ENCODE results near the gene CYP2W1.

Gene CYP2W1

DNA sequence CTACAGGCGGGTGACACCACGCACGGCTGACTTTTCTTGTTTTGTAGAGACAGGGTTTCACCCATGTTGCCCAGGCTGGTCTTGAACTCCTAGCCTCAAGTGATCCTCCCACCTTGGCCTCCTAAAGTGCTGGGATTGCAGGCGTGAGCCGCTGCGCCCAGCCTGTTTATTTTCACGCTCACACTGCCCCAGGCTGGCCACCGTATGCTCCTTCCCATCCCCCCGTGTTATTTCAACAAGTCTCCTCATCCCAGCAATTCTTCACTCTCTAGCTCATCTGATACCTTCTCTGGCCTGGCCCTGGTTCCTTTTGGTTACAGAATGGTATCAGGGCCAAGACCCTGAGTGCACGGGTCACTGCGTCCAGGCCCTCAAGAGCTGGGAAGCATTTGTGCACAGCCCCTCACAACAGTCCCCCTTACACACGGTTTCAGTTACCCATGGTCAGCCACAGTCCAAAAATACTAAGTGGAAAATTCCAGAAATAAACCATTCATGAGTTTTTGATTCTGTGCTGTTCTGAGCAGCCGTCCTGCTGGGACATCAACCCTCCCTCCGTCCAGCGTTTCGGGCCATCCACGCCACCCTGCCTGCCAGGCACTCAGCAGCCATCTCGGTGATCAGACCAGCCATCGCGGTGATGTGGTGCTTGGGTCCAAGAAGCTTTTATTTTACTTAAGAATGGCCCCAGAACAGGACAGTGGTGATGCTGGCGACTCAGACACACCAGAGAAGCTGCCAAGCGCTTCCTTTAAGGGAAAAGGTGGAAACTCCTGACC, 16.5 kb upstream of the CYP2W1 start:
- DNase-seq (ENCODE audit: low spot score) (no peak), FAIRE-seq (no peak)

DNA sequence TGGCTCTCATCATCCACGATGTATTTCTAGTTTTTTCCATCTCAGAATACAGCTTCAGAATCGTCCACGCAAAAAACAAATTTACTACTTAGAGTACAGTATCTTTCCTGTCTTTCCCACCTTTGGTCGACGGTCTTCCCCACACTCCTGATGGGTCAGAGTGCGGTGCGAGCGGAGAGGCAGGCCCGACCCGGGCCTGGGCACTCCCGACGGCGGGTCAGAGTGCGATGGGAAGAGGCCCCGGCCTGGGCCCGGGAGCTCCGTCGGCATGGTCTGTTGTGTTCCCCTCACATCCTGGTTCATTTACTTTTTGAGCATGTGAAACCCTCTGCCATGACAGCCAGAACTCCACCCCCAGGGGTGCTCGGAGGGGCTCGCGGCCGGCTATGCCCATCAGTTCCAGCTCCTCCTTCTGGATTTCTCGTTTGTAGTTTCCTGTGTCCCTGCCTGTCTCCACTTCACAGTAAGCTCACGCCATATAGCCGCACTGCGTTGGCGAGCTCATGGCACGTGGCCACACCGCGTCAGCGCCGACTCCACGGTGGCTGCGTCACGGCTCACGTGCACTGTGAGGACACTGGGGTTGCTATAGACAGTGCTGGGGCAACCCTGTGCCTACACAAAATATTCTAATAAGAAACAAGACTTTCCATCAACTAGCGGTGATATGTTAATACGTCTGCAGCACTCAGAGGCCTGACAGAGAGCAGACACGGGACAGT, 15.5 kb upstream of the CYP2W1 start:
- DNase-seq (ENCODE audit: low spot score) = no peak
- peak; percentile 50 for FAIRE-seq

DNA sequence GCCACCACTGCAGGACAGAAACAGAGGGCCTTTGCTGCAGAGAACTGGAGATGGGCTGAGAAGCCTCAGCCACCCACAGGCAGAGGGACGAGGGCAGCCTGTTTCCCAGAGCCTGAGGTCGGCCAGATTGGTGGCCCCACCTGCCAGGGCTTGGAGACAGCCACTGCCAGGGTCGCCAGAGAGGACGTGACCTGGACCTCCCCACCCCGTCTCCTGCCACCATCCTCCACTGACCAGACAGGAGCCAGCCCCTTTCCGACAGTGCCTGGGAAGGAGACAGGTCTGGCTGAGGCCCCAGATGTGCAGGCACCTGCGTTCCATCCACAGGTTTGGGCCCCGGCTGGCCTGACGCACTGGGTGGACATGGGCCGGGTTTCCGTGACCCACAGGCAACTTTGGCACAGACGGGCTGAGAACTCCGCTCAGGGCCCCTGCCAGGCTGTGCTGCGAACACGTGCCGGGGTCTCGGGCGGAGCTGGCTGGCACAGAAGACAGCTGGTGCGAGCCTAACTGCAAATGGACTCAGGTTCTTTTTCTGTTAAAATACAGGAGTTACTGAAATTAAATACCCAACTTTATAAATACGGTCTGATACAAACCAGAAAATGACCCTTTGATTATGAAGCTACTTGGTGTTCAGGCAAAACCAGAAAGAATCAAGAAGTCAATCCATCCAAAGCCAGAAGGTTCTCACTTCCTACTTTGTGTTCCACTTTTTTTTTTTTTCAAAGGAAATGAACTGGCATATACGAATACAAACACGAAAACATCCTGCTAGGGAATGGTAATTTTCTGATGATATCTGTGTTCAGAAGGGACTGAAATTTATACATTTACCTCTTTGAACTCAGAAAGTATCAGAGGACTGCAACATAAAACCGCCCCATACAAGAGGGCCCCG, 14.5 kb upstream of the CYP2W1 start:
- FAIRE-seq (no peak), DNase-seq (ENCODE audit: low spot score) (no peak)

DNA sequence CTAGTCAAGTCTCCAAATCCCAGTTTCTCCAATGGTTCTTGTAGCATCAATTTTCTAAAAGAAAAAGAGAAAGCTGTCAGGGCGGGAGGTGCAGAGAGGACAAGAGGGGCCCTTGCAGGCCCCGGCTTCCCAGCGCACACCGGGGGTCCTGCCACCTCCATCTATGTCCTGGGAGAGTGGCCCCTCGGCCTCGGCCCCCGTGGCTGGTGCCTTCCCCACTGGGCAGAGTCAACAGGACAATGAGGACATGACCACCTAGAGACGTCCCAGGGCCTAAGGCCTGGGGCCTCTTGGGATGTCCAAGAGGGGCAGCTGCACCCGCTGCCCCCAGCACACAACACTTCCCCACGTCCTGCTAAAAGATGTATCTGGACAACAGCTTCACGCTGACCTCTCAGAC, 13.6 kb upstream of the CYP2W1 start:
- FAIRE-seq = no peak

DNA sequence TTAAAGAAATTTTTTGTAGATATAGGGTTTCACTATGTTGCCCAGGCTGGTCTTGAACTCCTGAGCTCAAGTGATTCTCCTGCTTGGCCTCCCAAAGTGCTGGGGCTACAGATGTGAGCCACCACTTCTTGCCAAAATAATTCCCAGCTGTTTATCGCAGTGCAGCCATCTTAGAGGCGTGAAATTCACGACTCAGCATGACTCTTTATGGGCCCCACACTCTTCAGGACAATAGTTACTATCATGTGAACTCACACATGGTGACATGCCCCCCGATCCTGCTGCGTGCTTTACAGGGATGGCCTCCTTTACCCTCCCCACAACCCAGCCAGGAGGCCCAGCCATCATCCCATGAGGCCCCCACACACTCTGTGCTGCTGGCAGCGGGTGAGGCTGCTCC, 12.2 kb upstream of the CYP2W1 start:
- DNase-seq (ENCODE audit: low spot score) = no peak
- no peak for FAIRE-seq

More for the DNA sequence above, 13.6 kb upstream of the CYP2W1 start:
- DNase-seq (ENCODE audit: low spot score) = no peak

DNA sequence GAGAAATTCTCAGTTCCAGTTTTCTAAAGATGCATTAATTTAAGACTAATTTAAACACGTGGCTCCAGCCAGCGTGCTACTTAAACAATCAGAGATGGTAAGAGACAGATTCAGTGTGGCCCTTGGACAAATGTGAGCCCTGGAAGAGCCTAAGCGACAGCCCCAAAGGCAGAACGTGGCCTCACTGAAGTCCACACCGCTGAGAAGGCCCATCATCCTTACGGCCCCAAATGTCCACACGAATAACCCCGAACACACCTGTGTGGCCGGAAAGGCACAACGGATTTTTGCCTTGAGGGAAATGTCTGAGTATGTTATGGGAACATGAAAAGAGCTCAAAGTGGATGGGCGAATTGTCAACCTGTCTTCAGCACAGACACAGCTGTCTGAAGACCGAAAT, 10.9 kb upstream of the CYP2W1 start:
- DNase-seq (ENCODE audit: low spot score) = no peak

DNA sequence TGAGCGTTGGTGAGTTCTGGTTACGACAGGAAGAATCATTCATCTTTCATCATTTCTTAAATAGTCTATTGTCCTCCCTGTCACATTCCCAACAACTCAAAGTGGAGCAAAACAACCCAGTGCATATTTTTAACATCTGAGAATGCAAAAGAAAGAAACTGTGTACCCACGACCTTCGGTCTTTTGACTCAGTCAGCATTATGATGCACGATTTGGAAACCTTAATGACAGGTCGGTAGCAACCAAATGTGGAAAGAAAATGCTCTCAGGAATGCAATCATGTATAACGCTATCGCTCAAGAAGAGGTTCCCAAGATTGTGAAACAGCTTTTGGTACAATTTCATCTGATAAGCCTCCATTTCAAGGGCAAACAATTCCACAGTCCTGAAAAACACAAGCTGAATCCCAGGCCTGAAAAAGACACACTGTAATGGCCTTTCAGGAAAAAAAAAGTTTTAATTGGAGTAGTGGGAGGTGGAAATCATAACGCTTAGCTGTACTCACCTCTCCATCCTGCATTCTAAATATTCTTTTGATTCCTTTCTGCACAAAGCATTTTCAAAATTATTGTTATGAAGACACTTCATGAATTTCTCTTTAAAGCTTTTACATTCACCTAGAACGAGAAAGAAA, 10.2 kb upstream of the CYP2W1 start:
- FAIRE-seq = no peak
- DNase-seq (ENCODE audit: low spot score) = no peak

More for the DNA sequence above, 10.9 kb upstream of the CYP2W1 start:
- no peak for FAIRE-seq

DNA sequence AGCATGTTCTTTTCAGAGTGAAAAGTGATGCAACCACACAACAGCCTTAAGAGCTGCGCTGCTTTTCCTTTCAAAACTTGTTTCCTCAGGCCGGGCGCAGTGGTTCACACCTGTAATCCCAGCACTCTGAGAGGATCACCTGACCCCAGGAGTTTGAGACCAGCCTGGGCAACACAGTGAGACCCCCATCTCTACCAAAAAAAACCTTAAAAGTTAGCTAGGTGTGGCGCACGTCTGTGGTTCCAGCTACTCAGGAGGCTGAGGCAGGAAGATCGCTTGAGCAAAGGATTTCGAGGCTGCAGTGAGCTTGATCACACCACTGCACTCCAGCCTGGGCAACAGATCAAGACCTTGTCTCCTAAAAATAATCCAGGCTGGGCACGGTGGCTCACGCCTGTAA, 9.7 kb upstream of the CYP2W1 start:
- DNase-seq (ENCODE audit: low spot score) (no peak), FAIRE-seq (no peak)

DNA sequence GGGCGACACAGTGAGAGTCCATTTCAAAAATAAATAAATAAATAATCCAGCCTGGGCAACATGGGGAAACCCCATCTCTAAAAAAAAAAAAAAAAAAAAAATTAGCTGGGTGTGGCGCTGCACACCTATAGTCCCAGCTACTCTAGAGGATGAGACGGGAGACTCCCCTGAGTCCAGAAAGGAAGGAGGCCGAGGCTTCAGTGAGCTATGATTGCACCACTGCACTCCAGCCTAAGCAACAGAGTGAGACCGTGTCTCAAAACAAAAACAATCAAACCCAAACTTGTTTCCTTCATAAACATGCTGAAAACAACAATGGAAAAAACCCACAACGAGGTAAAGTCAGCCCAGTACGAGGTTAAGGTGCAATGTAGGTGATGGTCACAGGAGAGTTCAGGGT, 8.8 kb upstream of the CYP2W1 start:
- FAIRE-seq = no peak
- DNase-seq (ENCODE audit: low spot score) = no peak

DNA sequence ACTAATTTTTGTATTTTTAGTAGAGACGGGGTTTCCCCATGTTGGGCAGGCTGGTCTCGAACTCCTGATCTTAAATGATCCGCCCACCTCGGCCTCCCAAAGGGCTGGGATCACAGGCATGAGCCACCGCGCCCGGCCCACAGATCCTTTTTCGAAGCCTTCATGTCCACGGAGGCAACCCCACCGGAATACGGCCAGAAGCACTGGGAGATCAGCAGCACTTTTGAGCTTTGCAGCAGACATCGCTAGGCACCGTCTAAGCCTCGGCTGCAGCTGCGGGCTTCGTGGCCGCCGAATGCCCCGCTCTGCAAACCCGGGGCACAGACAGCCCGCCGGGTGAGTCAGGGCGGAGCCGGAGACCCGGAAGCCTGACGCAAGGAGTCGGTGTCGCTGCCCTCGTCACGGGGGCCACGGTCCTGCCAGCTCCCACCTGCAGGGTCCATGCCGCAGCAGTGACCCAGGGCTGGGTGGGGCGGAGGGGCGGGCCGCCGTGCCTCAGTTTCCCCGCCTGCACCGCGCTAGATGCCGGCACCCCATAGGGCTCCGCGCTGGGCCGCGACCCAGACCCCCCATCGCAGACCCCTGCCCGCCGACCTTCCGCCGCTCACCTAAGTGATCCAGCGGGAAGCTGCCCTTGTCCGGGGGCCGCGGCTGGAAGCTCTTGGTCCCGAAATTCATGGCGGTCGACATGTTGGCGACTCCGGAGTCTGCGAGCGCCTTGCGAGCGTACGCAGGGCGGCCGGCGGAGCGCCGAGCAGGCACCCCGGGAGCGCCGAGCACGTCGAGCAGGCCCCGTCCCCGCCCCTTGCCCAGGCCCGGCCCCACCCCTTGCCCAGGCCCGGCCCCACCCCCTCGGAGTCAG, 7.9 kb upstream of the CYP2W1 start, which contains the start of gene COX19:
Gene COX19 (minus strand): TSS at position 730 of the 862 bp plus-strand sequence. CDS start 40 bp downstream, at position 690.
- DNase-seq (ENCODE audit: low spot score) (peak; percentile 98), FAIRE-seq (no peak)

DNA sequence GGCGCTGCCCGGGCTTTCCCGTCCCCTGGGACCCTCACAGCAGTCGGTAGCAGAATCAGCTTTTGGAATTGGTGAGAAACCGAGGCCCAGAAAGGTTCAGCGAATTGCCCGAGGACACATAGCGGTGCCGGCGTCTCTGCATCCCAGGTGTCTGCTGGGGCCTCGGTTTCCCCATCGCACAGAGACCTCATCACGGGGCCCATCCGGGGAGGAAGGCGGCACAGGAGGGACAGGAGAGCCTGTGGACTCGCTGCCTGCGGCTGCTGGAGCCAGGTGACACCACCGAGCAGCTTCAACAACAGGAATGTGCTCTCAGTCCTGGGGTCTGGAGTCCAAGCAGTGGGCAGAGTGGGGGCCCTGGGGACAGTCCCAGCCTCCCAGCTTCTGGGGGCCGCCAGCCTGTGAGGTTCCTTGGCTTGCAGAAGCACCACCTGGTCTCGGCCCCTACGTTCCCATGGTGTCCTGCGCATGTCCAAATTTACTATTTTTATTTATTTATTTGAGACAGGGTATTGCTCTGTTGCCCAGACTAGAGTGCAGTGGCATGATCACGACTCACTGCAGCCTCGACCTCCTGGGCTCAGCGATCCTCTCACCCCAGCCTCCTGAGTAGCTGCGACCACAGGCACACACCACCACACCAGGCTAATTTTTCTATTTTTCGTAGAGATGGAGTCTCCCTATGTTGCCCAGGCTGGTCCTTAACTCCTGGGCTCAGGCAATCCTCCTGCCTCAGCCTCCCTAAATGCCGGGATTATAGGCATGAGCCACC, 7.1 kb upstream of the CYP2W1 start:
- DNase-seq (ENCODE audit: low spot score) (no peak), FAIRE-seq (no peak)

DNA sequence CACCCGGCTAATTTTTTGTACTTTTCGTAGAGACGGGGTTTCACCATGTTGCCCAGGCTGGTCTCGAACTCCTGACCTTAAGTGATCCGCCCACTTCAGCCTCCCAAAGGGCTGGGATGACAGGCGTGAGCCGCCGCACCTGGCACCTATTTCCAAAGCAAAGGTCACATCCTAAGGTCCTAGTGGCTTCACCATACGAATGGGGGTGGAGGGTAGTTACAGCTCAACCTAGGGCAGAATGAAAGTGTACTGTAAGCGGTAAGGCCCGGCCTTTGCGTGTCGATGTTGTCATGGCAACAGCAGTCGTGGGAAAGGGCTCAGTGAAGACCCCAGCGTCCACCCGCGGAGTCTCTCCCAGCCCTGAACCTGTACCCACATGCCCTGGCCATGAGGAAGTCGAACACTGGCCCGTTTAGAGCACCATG, 6.1 kb upstream of the CYP2W1 start:
- no peak for DNase-seq (ENCODE audit: low spot score)
- no peak for FAIRE-seq

DNA sequence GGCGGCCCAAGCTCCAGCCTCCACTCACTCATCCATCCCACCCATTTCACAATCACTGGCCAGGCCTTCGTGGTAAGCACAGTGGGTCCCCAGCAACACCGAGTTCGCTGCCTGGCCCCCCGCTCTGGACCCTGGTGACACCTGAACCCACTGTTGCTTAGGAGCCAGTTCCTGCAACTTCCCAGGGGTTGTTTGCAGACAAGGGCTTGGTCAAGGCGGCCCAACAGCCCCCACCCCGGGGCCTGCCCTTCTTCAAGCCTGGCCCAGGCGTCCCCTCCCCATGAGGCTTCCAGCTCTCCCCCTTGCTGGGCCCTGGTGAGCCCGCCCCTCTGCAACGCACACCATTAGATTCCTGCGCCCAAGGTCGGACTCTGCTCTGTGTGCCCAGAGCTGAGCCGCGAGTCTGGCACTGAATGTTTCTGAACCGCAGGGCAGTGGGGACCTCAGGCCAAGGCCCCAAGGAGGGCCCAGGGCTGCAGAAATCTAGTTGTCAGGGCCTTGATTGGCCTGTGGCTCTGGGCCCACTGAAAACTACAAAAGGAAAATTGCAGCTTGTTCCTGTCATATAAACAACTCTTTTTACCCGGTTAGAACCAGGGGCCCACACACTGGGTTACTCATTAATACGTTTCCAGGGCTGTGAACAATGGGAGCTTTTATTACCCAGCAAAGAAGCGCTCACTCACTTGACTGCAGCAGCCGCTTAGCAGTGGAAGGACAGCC, 5.5 kb upstream of the CYP2W1 start:
- FAIRE-seq (no peak), DNase-seq (ENCODE audit: low spot score) (no peak)

DNA sequence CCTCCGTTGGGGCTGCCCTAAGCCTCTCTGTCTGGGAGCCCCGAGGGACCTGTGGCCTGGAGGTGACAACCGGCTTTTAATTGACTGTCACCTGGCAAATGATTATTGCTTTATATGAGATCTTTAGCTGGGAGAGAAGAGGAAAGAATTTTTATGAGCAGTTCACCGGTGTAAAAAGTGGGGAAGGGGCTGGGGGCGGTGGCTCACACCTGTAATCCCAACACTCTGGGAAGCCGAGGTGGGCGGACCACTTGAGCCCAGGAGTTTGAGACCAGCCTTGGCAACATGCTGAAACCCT, 5.0 kb upstream of the CYP2W1 start:
- FAIRE-seq (no peak), DNase-seq (ENCODE audit: low spot score) (no peak)

DNA sequence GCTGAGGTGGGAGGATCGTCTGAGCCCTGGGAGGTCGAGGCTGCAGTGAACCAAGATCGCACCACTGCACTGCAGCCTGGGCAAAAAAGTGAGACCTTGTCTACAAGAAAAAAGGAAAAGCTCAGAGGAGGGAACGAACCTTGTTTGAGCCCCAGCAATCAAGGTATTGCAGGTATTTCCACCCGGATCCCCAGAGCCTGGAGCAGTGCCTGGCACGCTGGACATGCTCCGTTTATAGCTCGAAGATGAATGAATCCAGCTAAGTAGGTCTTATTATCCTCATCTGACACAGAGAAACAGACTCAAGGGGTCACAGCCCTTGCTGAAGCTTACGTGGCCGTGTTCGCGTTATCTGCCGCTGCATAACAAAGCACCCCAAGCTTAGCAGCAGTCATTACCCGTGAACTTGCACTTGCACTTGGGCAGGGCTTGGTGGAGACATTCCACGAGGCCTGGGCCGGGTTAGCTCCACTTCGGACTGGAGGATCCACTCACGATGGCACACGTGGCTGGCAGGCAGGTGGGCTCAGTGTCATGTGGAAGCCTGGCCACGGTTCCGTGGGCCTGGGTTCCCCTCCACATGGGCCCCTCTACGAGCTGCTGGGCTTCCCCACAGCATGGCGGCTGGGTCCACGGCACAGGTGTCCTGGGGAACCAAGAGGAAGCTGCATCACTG, 4.4 kb upstream of the CYP2W1 start:
- FAIRE-seq (no peak), DNase-seq (ENCODE audit: low spot score) (no peak)

DNA sequence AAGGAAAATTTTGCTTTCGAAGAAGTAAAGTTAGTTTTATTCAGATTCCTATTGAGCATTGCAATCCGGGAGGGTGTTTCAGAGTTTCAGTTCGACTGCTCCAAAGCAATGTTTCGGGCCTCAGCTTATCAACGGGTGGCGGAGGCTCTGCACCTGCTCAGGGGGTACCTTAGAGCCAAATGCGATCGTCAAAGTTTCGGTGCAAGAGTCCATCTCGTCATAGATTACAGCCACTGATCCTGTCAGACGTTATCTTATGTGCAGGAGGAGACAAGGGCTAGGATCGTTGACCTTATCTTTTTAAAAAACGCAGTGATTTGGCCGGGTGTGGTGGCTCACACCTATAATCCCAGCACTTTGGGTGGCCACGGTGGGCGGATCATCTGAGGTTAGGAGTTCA, 3.8 kb upstream of the CYP2W1 start:
- DNase-seq (ENCODE audit: low spot score) = no peak
- FAIRE-seq = no peak

DNA sequence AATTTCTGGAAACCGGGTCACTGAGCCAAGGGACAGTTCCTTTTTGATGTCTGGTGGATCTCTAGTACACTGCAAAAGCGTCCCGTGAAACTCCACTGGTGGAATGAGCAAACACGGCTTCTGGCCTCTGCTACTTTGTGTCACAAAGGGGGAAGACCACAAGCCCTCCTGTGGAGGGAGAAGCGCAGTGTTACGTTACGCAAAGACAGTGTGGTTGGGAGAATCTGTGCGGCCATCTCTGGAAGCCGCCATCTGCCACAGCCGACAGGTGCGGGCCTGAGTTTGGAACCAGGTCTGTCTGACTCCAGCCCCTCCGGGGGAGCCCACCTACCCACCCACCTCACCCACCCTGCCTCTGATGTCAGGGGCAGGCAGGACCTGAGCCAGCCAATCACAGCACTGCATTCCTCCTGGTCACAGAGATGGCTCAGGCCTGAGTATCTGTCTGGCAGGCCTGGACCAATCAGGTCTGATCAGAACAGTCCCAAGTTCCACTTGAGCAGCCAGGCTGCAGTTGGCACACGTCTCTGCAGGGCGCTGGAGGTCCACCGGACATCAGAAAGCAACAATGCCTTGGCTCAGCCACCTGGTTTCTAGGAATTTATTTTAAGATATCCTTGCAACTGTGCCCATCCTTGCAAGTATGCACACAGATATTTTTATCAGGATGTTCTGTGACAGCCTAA, 3.0 kb upstream of the CYP2W1 start:
- DNase-seq (ENCODE audit: low spot score) (no peak), FAIRE-seq (no peak)
